Lung (tissue), 12 donors: ENCODE data around the gene XKR3. TPM values are rescaled to one million over a fixed set of nuclear protein-coding genes. Genes with fewer than 3 reads are reported as not detected.

Experiments
- ATAC-seq: fragments of 200-7000 bp; cut with Tn5 transposase; one replicate; pipeline ENCODE4 v1.9.1; 2020; ENCODE audit warnings: moderate number of reproducible peaks; ENCODE audit not compliant: insufficient read depth, low FRiP score
- DNase-seq, 3 donors: peaks; one replicate each; pipeline ENCODE4 v3.0.0-alpha.2; 2013 to 2017
- H3K27ac ChIP-seq, 2 donors: one replicate each; pipeline ENCODE4 v1.5.1; 2013; ENCODE audit warnings: mild to moderate bottlenecking in 2 of 2, moderate library complexity in 2 of 2, control low read depth in 1 of 2, inconsistent platforms in 1 of 2, low read depth in 1 of 2, low read length in 1 of 2
- H3K27me3 ChIP-seq, 3 donors: one replicate each; pipeline ENCODE4 v1.5.1; 2013; ENCODE audit warnings: low read length in 2 of 3; ENCODE audit not compliant: control insufficient read depth in 3 of 3, insufficient read depth in 3 of 3
- H3K36me3 ChIP-seq, 4 donors: one replicate each; pipeline ENCODE4 v1.5.1; 2013; ENCODE audit warnings: low read length in 4 of 4, mild to moderate bottlenecking in 1 of 4, moderate library complexity in 1 of 4; ENCODE audit not compliant: control insufficient read depth in 4 of 4, insufficient read depth in 4 of 4
- H3K4me1 ChIP-seq, 5 donors: one replicate each; pipeline ENCODE4 v1.5.1; 2013; ENCODE audit warnings: low read length in 5 of 5, mild to moderate bottlenecking in 2 of 5, moderate library complexity in 1 of 5; ENCODE audit not compliant: control insufficient read depth in 5 of 5, insufficient read depth in 5 of 5
- H3K4me3 ChIP-seq: one replicate; pipeline ENCODE4 v1.5.1; 2013; ENCODE audit warnings: mild to moderate bottlenecking, control low read depth, moderate library complexity
- H3K9ac ChIP-seq, 2 donors: one replicate each; pipeline ENCODE4 v1.5.1; 2013; ENCODE audit warnings: low read length in 2 of 2, control low read depth in 1 of 2; ENCODE audit not compliant: insufficient read depth in 1 of 2
- H3K9me3 ChIP-seq, 4 donors: one replicate each; pipeline ENCODE4 v1.5.1; 2013; ENCODE audit warnings: low read length in 3 of 4, mild to moderate bottlenecking in 1 of 4, moderate library complexity in 1 of 4; ENCODE audit not compliant: control insufficient read depth in 4 of 4, insufficient read depth in 3 of 4
- WGBS, 2 donors: extraction: QIAGEN DNeasy Blood & Tissue Kit; methylation state at CpG; one replicate each; pipeline ENCODE4 v1.1.7; 2013; 5-methylcytosine and 5-hydroxymethylcytosine counted together
- polyA plus RNA-seq, 2 donors: library from polyadenylated mRNA; stranded (reverse); fragments of 200-250 nt; gene quantifications; one replicate each; pipeline ENCODE4 v1.2.1, GENCODE V29; 2013
- total RNA-seq, 2 donors: library from RNA; depleted of rRNA in 1 of 2; stranded (reverse); fragments of >200 nt in 1 of 2; gene quantifications; one replicate each; pipeline ENCODE4 v1.2.1, GENCODE V29; 2014 to 2021
- TF ChIP-seq, protein P1 (sequence below): IDR thresholded peaks from 2 replicates; pipeline ENCODE4 v1.5.1; 2012; ENCODE audit warnings: mild to moderate bottlenecking; ENCODE audit errors: control extremely low read depth, extremely low read depth
- donor health status: control.
- donor health status: control.
- donor health status: Bipolar disorder and iron deficiency.
- donor health status: healthy.
- donor health status: DM: yes; HTN: yes; CAD: no.

Gene XKR3
- total and polyA plus RNA-seq, 4 donors: 0.07 TPM; not detected in 3

DNA sequence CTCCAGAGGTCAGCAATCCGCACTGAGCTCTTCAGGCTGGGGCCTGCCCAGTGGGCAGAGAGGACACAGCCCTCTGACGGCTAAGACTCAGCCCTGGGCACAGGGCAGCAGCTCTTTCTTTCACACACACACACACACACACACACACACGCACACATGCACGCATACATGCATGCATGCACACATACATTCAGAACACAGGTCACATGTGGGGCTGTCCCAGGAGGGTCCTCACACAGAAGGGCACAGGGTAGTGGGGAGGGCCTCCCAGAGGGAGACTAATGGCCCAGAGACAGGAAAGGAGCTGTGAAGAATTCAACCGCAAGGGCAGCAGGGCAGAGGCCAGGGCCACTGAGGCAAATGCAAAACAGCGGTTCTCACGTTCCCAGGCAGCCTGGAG is 20.3 kb upstream of the XKR3 start:
- WGBS, 2 donors: 78 to 94% methylated on average over 7 of the region's 7 CpGs
- DNase-seq (no peak), ATAC-seq (no peak)
- Histone ChIP-seq H3K36me3 (no peaks in the 10 kb centered on the region), H3K4me1 (no peaks in the 10 kb centered on the region), H3K9ac (no peak overlapping the region), H3K4me3 (no peak overlapping the region), H3K9me3 (peaks cover 0 to 23% (median 1%) of the 10 kb centered on the region in 4 donors), H3K27me3 (no peaks in the 10 kb centered on the region), H3K27ac (no peak overlapping the region)
- TF ChIP-seq, protein P1, sequence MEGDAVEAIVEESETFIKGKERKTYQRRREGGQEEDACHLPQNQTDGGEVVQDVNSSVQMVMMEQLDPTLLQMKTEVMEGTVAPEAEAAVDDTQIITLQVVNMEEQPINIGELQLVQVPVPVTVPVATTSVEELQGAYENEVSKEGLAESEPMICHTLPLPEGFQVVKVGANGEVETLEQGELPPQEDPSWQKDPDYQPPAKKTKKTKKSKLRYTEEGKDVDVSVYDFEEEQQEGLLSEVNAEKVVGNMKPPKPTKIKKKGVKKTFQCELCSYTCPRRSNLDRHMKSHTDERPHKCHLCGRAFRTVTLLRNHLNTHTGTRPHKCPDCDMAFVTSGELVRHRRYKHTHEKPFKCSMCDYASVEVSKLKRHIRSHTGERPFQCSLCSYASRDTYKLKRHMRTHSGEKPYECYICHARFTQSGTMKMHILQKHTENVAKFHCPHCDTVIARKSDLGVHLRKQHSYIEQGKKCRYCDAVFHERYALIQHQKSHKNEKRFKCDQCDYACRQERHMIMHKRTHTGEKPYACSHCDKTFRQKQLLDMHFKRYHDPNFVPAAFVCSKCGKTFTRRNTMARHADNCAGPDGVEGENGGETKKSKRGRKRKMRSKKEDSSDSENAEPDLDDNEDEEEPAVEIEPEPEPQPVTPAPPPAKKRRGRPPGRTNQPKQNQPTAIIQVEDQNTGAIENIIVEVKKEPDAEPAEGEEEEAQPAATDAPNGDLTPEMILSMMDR: no peak

DNA sequence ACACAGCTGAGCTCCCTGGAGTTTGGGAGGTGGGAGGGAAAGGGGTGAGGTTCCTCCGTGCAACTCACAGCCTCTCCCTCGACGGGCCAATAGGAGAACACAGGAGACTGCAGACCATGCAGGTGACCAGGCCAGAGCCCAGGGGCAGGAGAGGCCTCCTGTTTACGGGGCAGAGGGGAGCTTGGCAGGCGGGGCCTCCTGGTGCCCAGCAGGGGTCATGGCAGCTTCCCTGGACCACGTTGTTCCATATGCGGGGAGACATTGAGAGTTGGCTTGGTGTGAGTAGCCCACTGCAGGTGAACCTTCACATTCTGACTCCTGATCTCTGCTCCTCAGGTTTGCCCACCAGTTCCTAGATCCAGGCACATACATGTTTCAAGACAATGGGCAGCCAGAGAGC is 19.3 kb upstream of the XKR3 start:
- H3K36me3 ChIP-seq: no peaks in the 10 kb centered on the region
- H3K4me3 ChIP-seq: no peak overlapping the region
- peaks cover 0 to 23% (median 1%) of the 10 kb centered on the region in 4 donors for H3K9me3 ChIP-seq
- ATAC-seq (no peak), DNase-seq (no peak)
- no peak overlapping the region for H3K9ac ChIP-seq
- TF ChIP-seq, protein P1: no peak
- H3K27ac ChIP-seq: no peak overlapping the region
- 83 to 94% methylated on average over 7 of the region's 7 CpGs for WGBS, 2 donors
- H3K4me1 ChIP-seq: no peaks in the 10 kb centered on the region
- H3K27me3 ChIP-seq: no peaks in the 10 kb centered on the region

DNA sequence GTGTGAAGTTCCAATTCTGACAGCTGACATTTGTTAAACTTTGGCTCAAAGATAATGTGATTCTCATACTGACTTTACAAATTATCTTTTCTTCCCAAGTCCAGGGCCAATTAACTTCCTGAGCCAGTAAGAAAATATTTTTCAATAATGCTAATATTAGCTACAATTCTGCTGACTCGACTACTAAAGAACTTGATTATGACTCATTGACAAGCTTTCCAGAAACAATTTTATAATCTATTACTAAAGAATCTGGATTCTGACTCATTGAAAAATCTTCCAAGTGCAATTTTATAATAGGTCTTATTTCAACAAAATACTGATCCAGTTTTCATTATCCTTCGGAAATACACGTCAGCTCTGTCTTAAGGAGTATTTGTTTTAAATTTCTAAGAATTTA is 12.9 kb upstream of the XKR3 start:
- Histone ChIP-seq H3K4me3 (no peak overlapping the region), H3K9ac (no peak overlapping the region), H3K27ac (no peak overlapping the region), H3K27me3 (no peaks in the 10 kb centered on the region), H3K4me1 (no peaks in the 10 kb centered on the region), H3K9me3 (peaks cover 0 to 5% (median 0%) of the 10 kb centered on the region in 4 donors), H3K36me3 (no peaks in the 10 kb centered on the region)
- ATAC-seq: no peak
- TF ChIP-seq, protein P1: no peak
- WGBS, 2 donors: 82 to 91% methylated on average over 3 of the region's 3 CpGs
- DNase-seq: no peak

DNA sequence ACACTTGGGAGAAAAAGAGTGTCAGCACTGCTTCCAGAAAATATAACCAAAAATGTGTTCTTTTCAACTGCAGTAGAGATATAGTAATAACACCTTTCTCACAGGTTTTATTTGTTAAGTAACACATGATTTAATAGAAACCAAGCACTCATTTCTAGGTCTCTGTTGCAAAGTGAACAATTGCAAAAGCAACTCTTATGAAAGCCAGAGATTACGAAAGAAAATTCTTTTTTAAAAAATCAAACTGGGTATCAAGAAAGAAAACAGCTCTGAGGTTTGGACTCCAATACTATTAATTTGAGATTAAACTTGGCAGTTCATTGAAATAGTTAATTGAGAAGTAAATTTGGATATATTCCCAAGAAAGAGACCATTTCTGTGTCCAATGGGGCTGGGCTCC is 9.8 kb upstream of the XKR3 start:
- Histone ChIP-seq H3K9me3 (peaks cover 0 to 5% (median 0%) of the 10 kb centered on the region in 4 donors), H3K36me3 (no peaks in the 10 kb centered on the region), H3K9ac (no peak overlapping the region), H3K4me1 (no peaks in the 10 kb centered on the region), H3K27ac (no peak overlapping the region), H3K27me3 (no peaks in the 10 kb centered on the region), H3K4me3 (no peak overlapping the region)
- WGBS, 2 donors: 43 to 65% methylated on average over 1 of the region's 1 CpG
- DNase-seq: no peak
- TF ChIP-seq, protein P1: no peak
- no peak for ATAC-seq
